Breast epithelium (tissue), 4 donors: Measurements from ENCODE around the gene PRRX2. TPM values are rescaled to one million over a fixed set of nuclear protein-coding genes. Genes with fewer than 3 reads are reported as not detected.

ENCODE experiments used
- DNase-seq, 2 donors: peaks; one replicate each; pipeline ENCODE4 v3.0.0-alpha.2; 2019; ENCODE audit warnings: low spot score in 2 of 2
- H3K27ac ChIP-seq, 2 donors: fragments of 200-600 bp; sonication (generic) in 1 of 2; one replicate each; pipeline ENCODE4 v1.5.1; 2016 to 2019; ENCODE audit warnings: mild to moderate bottlenecking in 1 of 2
- H3K27me3 ChIP-seq, 2 donors: fragments of 200-600 bp; sonication (generic) in 1 of 2; one replicate each; pipeline versions ENCODE4 v1.5.1 to v1.6.0; 2017 to 2019; ENCODE audit warnings: control low read depth in 1 of 2, mild to moderate bottlenecking in 1 of 2
- H3K36me3 ChIP-seq: fragments of 200-600 bp; one replicate; pipeline ENCODE4 v1.5.1; 2019
- H3K4me1 ChIP-seq, 2 donors: fragments of 200-600 bp; sonication (generic); one replicate each; pipeline ENCODE4 v1.5.1; 2016 to 2019; ENCODE audit warnings: control low read depth in 1 of 2
- H3K4me3 ChIP-seq, 3 donors: fragments of 200-600 bp; sonication (generic); 1 replicate in 2 of 3; 2 replicates in 1 of 3; pipeline ENCODE4 v1.5.1; 2016 to 2019; ENCODE audit warnings: mild to moderate bottlenecking in 3 of 3, moderate library complexity in 2 of 3
- H3K9me3 ChIP-seq, 2 donors: fragments of 200-600 bp; sonication (generic) in 1 of 2; one replicate each; pipeline ENCODE4 v1.5.1; 2016 to 2019; ENCODE audit warnings: control low read depth in 1 of 2
- POLR2A ChIP-seq: fragments of 450-650 bp; IDR thresholded peaks from one replicate; pipeline ENCODE4 v1.6.1; 2016; ENCODE audit warnings: antibody characterized with exemption, mild to moderate bottlenecking, moderate library complexity
- POLR2AphosphoS5 ChIP-seq, 3 donors: sonication (generic); formaldehyde crosslinking; IDR thresholded peaks; one replicate each; pipeline ENCODE4 v1.6.1; 2017; ENCODE audit warnings: antibody characterized with exemption in 3 of 3
- intact Hi-C: fragments of 100-400 bp; cut with DNase I; formaldehyde crosslinking; loops from one replicate; pipeline ENCODE4 v1.15.1; 2023; ENCODE audit warnings: low total_unique reads
- total RNA-seq, 3 donors: library from RNA; depleted of rRNA; stranded (reverse); fragments of >200 nt; gene quantifications; one replicate each; pipeline ENCODE4 v1.1.0, GENCODE V29; 2016
- TF ChIP-seq, protein P1 (sequence below), 3 donors: fragments of 450-650 bp; IDR thresholded peaks; one replicate each; pipeline ENCODE4 v1.5.1; 2016 to 2017; ENCODE audit warnings: antibody characterized with exemption in 3 of 3, mild to moderate bottlenecking in 3 of 3, moderate library complexity in 3 of 3

Gene PRRX2
- total RNA-seq, 3 donors from 2014 or later: 4.4 to 35.1 (median 9.9) TPM

DNA sequence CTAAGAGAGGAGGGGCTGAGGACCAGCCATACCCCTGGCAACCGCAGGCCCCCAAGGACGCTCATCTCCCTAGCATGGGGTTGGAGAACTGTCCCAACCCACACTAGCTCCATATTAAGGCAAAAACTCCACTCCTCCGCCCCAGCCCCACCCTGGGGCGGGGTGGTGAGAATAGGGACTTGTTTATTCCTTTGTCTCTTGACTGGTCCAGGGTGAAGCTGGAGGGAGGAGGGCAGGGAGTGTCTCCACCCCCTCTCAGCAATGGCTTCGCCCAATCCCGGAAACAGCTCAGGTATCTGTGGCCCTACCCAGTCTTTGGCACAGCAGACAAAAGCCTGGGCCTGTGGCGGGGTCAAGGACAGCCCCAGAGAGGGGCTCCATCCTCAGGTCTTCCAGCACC, 16.9 kb downstream of the PRRX2 start:
- Histone ChIP-seq H3K4me1 (no peaks in the 10 kb centered on the region), H3K36me3 (no peaks in the 10 kb centered on the region), H3K27me3 (no peaks in the 10 kb centered on the region), H3K9me3 (no peaks in the 10 kb centered on the region), H3K27ac (peak overlapping the region in 1 of 2 donors; percentile 72), H3K4me3 (no peak overlapping the region)
- no peak for TF ChIP-seq POLR2A
- TF ChIP-seq, protein P1, sequence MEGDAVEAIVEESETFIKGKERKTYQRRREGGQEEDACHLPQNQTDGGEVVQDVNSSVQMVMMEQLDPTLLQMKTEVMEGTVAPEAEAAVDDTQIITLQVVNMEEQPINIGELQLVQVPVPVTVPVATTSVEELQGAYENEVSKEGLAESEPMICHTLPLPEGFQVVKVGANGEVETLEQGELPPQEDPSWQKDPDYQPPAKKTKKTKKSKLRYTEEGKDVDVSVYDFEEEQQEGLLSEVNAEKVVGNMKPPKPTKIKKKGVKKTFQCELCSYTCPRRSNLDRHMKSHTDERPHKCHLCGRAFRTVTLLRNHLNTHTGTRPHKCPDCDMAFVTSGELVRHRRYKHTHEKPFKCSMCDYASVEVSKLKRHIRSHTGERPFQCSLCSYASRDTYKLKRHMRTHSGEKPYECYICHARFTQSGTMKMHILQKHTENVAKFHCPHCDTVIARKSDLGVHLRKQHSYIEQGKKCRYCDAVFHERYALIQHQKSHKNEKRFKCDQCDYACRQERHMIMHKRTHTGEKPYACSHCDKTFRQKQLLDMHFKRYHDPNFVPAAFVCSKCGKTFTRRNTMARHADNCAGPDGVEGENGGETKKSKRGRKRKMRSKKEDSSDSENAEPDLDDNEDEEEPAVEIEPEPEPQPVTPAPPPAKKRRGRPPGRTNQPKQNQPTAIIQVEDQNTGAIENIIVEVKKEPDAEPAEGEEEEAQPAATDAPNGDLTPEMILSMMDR (IDR thresholded peaks at IDR 0.05): no peak
- TF ChIP-seq POLR2AphosphoS5 (IDR thresholded peaks at IDR 0.05): no peak
- no peak for DNase-seq
- intact Hi-C loops: no loop called here

DNA sequence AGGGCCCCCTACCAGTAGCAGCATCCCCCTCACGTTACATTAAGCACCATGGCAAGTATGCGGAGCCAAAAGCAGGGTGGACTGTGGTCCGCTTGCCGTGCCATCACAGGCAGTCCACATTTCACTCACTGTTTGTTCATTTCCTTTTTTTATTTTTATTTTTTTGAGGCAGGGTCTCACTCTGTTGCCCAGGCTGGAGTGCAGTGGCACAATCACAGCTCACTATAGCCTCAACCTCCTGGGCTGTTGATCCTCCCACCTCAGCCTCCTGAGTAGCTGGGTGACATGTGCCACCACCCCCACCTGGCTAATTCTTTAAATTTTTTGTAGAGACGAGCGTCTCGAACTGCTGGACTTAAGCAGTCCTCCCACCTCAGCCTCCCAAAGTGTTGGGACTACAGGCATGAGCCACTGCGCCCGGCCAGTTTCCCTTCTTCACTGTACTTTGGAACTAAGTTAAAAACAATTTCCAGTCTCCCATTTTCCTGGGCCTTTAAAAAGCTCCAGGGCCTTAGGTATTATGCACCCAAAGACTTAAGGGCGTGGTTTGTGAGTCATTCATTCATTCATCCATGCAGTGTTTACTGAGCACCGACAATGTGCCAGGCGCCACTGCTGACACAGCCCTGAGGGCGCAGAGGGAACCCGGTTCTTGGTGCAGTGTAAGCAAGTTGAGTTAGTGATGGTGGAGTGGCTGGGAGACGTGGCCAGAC, 19.9 kb downstream of the PRRX2 start:
- TF ChIP-seq, protein P1 (IDR thresholded peaks at IDR 0.05): no peak
- TF ChIP-seq POLR2AphosphoS5 (IDR thresholded peaks at IDR 0.05) (no peak), POLR2A (no peak)
- Histone ChIP-seq H3K27ac (peak overlapping the region in 1 of 2 donors; percentile 8), H3K27me3 (no peaks in the 10 kb centered on the region), H3K4me3 (no peak overlapping the region), H3K4me1 (no peaks in the 10 kb centered on the region), H3K36me3 (no peaks in the 10 kb centered on the region), H3K9me3 (no peaks in the 10 kb centered on the region)
- DNase-seq: no peak
- intact Hi-C loops: no loop called here

DNA sequence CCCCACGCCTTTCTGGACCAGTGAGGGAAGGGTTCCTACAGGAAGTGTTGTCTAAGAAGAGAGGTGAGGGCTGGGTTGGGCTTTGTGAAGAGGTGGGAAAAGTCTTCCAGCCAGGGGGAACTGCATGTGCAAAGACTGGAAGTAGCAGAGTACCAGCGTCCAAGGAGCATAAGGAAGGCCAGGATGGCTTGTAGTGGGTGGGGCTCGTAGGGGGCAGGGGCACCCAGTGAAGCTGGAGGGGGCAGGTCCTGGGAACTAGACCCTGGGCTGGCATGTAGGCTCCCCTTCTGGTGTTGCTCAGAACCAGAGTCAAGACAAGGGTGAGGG, 20.4 kb downstream of the PRRX2 start:
- H3K27ac ChIP-seq: no peak overlapping the region
- TF ChIP-seq POLR2AphosphoS5 (IDR thresholded peaks at IDR 0.05) (no peak), POLR2A (no peak)
- TF ChIP-seq, protein P1 (IDR thresholded peaks at IDR 0.05): no peak
- H3K4me1 ChIP-seq: no peaks in the 10 kb centered on the region
- intact Hi-C loops: no loop called here
- no peaks in the 10 kb centered on the region for H3K36me3 ChIP-seq
- DNase-seq: no peak
- no peaks in the 10 kb centered on the region for H3K27me3 ChIP-seq
- H3K9me3 ChIP-seq: no peaks in the 10 kb centered on the region
- H3K4me3 ChIP-seq: no peak overlapping the region

DNA sequence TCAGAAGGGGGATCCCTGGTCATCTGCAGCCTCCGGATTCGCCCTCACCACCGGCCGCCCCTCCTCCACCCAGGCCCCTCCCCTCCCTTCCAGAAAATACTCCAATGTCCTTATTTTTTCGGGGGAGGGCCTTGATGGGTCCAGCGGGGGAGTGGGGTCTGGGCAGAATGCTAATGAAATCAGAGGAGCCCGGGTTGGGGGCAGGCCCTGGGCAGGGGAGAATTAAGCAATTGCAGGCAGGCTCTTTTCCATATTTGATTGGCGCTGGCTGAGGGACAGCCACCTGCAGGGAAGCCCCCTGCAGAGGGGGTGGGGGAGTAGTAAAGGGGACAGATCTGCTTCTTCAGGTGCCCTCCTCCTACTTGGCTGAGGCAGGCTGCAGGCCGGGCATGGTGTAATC, 21.3 kb downstream of the PRRX2 start:
- Histone ChIP-seq H3K36me3 (no peaks in the 10 kb centered on the region), H3K27me3 (no peaks in the 10 kb centered on the region), H3K4me3 (no peak overlapping the region), H3K9me3 (no peaks in the 10 kb centered on the region), H3K4me1 (no peaks in the 10 kb centered on the region), H3K27ac (no peak overlapping the region)
- TF ChIP-seq, protein P1 (IDR thresholded peaks at IDR 0.05): no peak
- TF ChIP-seq POLR2A (no peak), POLR2AphosphoS5 (IDR thresholded peaks at IDR 0.05) (no peak)
- no peak for DNase-seq
- intact Hi-C loops: no loop called here

DNA sequence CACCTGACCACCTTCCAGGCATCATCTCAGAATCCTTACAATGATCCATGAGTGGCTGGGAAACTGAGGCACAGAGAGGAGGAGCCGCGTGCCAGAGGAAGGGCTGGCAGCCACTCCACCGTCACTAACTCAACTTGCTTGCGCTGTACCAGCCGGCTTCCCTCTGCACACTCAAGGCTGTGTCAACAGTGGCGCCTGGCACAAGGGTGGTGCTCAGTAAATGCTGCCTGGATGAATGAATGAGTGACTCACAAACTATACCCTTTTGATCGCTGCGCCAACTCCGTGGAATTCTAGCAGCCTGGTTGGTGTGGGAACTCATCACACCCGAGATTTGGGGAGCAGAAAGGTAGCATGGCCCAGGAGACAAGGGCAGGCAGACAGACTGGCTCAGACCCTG, 21.9 kb downstream of the PRRX2 start:
- intact Hi-C loops: no loop called here
- DNase-seq: no peak

More for the DNA sequence above, 21.9 kb downstream of the PRRX2 start:
- Histone ChIP-seq H3K9me3 (no peaks in the 10 kb centered on the region), H3K27me3 (no peaks in the 10 kb centered on the region), H3K4me3 (no peak overlapping the region), H3K4me1 (no peaks in the 10 kb centered on the region), H3K36me3 (no peaks in the 10 kb centered on the region), H3K27ac (no peak overlapping the region)
- TF ChIP-seq POLR2A (no peak), POLR2AphosphoS5 (IDR thresholded peaks at IDR 0.05) (no peak)
- TF ChIP-seq, protein P1 (IDR thresholded peaks at IDR 0.05): no peak
